Ishikawa (cell line): Measurements from ENCODE around the gene NRL.

ENCODE experiments used
- CEBPB ChIP-seq: IDR thresholded peaks from 2 replicates; pipeline ENCODE4 v1.6.1; 2012
- CREB1 ChIP-seq: IDR thresholded peaks from 2 replicates; pipeline ENCODE4 v1.6.1; 2012; ENCODE audit warnings: low read depth
- EGR1 ChIP-seq: IDR thresholded peaks from 2 replicates; pipeline ENCODE4 v1.6.1; 2012
- EP300 ChIP-seq: IDR thresholded peaks from 2 replicates; pipeline ENCODE4 v1.6.1; 2012; ENCODE audit warnings: borderline replicate concordance
- FOXM1 ChIP-seq: IDR thresholded peaks from 2 replicates; pipeline ENCODE4 v1.6.1; 2012; ENCODE audit warnings: low read depth, borderline replicate concordance
- MAX ChIP-seq: IDR thresholded peaks from 2 replicates; pipeline ENCODE4 v1.6.1; 2012
- NFIC ChIP-seq: IDR thresholded peaks from 2 replicates; pipeline ENCODE4 v1.6.1; 2012
- RAD21 ChIP-seq: IDR thresholded peaks from 2 replicates; pipeline ENCODE4 v1.6.1; 2012; ENCODE audit warnings: low read depth
- REST ChIP-seq: IDR thresholded peaks from 2 replicates; pipeline ENCODE4 v1.6.1; 2012; ENCODE audit warnings: low read depth, mild to moderate bottlenecking
- TAF1 ChIP-seq: IDR thresholded peaks from 2 replicates; pipeline ENCODE4 v1.6.1; 2012; ENCODE audit warnings: low read depth, mild to moderate bottlenecking
- TCF12 ChIP-seq: IDR thresholded peaks from 2 replicates; pipeline ENCODE4 v1.6.1; 2012; ENCODE audit warnings: low read depth
- TEAD4 ChIP-seq: IDR thresholded peaks from 2 replicates; pipeline ENCODE4 v1.6.1; 2012
- USF1 ChIP-seq: IDR thresholded peaks from 2 replicates; pipeline ENCODE4 v1.6.1; 2012
- YY1 ChIP-seq: IDR thresholded peaks from 2 replicates; pipeline ENCODE4 v1.6.1; 2012; ENCODE audit warnings: low read depth
- ZBTB7A ChIP-seq: IDR thresholded peaks from 2 replicates; pipeline ENCODE4 v1.6.1; 2012; ENCODE audit warnings: low read depth

Gene NRL

GRCh38 chr14:24131549-24131966, 16.8 kb upstream of the NRL start:
- TF ChIP-seq ZBTB7A (no peak), TAF1 (no peak), REST (no peak), NFIC (no peak), CREB1 (no peak)

- TF ChIP-seq YY1 (no peak), TEAD4 (no peak), EP300 (no peak), RAD21 (no peak), MAX (no peak), USF1 (no peak), REST (no peak), EGR1 (no peak), NFIC (no peak), ZBTB7A (no peak), TCF12 (no peak), CREB1 (no peak), FOXM1 (no peak), TAF1 (no peak), CEBPB (no peak)
Measured at GRCh38 chr14:24130717-24131548, 16.2 kb upstream of the NRL start.

- TF ChIP-seq USF1 (no peak), EGR1 (no peak), TCF12 (no peak), TEAD4 (no peak), MAX (no peak)
Measured at GRCh38 chr14:24130380-24130716, 15.6 kb upstream of the NRL start, which contains the start of gene FITM1. Gene FITM1 (plus strand): TSS chr14:24130659. CDS start chr14:24131564, 905 bp downstream.

- no peak for TF ChIP-seq REST
- no peak for TF ChIP-seq TCF12
- no peak for TF ChIP-seq MAX
- TF ChIP-seq EP300: no peak
- TF ChIP-seq TEAD4: no peak
- no peak for TF ChIP-seq YY1
- TF ChIP-seq CREB1: no peak
- TF ChIP-seq USF1: no peak
- TF ChIP-seq FOXM1: no peak
- TF ChIP-seq TAF1: no peak
- no peak for TF ChIP-seq ZBTB7A
- no peak for TF ChIP-seq NFIC
- TF ChIP-seq RAD21: no peak
Measured at GRCh38 chr14:24129410-24129998, 14.8 kb upstream of the NRL start.
